Thyroid gland (tissue), 4 donors: ENCODE data around the gene TTC34.
"Not testable (repeated sequence)": the region's sequence is repeated elsewhere in the genome, so short reads cannot be mapped to it uniquely, and the experiment has no call there.

Source experiments
- POLR2A ChIP-seq, 2 donors: fragments of 450-650 bp; IDR thresholded peaks; one replicate each; pipeline ENCODE4 v1.6.1; 2017; ENCODE audit warnings: antibody characterized with exemption in 2 of 2, mild to moderate bottlenecking in 2 of 2, moderate library complexity in 1 of 2
- TF ChIP-seq, protein P1 (sequence below), 6 experiments: fragments of 200-600 bp in 3 of 6; fragments of 450-650 bp in 3 of 6; sonication (generic) in 3 of 6; IDR thresholded peaks; one replicate each; pipeline ENCODE4 v1.5.1; 2016 to 2019; ENCODE audit warnings: antibody characterized with exemption in 6 of 6, mild to moderate bottlenecking in 2 of 6, inconsistent platforms in 1 of 6, moderate library complexity in 1 of 6

DNA sequence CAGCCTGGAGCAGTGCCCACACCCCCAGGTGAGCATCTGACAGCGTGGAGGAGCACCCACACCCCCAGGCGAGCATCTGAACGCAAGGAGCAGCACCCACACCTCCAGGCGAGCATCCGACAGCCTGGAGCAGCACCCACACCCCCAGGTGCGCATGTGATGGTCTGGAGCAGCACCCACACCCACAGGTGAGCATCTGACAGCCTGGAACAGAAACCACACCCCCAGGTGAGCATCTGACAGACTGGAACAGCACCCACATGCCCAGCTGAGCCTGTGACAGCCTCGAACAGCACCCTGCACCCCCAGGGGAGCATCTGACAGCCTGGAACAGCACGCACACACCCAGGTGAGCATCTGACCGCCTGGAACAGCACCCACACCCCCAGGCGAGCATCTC lies 46.9 kb downstream of the TTC34 start:
- TF ChIP-seq, protein P1, sequence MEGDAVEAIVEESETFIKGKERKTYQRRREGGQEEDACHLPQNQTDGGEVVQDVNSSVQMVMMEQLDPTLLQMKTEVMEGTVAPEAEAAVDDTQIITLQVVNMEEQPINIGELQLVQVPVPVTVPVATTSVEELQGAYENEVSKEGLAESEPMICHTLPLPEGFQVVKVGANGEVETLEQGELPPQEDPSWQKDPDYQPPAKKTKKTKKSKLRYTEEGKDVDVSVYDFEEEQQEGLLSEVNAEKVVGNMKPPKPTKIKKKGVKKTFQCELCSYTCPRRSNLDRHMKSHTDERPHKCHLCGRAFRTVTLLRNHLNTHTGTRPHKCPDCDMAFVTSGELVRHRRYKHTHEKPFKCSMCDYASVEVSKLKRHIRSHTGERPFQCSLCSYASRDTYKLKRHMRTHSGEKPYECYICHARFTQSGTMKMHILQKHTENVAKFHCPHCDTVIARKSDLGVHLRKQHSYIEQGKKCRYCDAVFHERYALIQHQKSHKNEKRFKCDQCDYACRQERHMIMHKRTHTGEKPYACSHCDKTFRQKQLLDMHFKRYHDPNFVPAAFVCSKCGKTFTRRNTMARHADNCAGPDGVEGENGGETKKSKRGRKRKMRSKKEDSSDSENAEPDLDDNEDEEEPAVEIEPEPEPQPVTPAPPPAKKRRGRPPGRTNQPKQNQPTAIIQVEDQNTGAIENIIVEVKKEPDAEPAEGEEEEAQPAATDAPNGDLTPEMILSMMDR (IDR thresholded peaks at IDR 0.05), result not testable (repeated sequence)
- TF ChIP-seq POLR2A (IDR thresholded peaks at IDR 0.05), result not testable (repeated sequence)
